Skeletal muscle tissue (tissue), 4 donors: ENCODE data around the gene KDM4B. TPM values are rescaled to one million over a fixed set of nuclear protein-coding genes. Genes with fewer than 3 reads are reported as not detected.
A peak's percentile ranks its signal among the peaks of the same experiment; 100 is the strongest.

ENCODE experiments used
- H3K27ac ChIP-seq: one replicate; pipeline ENCODE4 v1.7.0; 2013; ENCODE audit warnings: mild to moderate bottlenecking, low read depth, low read length, inconsistent platforms
- H3K27me3 ChIP-seq, 3 donors: one replicate each; pipeline ENCODE4 v1.7.0; 2013; ENCODE audit warnings: low read length in 3 of 3; ENCODE audit not compliant: control insufficient read depth in 3 of 3, insufficient read depth in 3 of 3
- H3K36me3 ChIP-seq, 3 donors: one replicate each; pipeline ENCODE4 v1.7.0; 2013; ENCODE audit warnings: low read length in 3 of 3; ENCODE audit not compliant: control insufficient read depth in 3 of 3, insufficient read depth in 3 of 3
- H3K4me1 ChIP-seq, 3 donors: one replicate each; pipeline ENCODE4 v1.7.0; 2013; ENCODE audit warnings: low read length in 3 of 3, mild to moderate bottlenecking in 3 of 3; ENCODE audit not compliant: control insufficient read depth in 3 of 3, insufficient read depth in 3 of 3
- H3K4me3 ChIP-seq, 3 donors: one replicate each; pipeline ENCODE4 v1.7.0; 2013; ENCODE audit warnings: low read length in 3 of 3
- H3K9ac ChIP-seq, 3 donors: one replicate each; pipeline ENCODE4 v1.7.0; 2013; ENCODE audit warnings: low read length in 3 of 3, mild to moderate bottlenecking in 3 of 3, moderate library complexity in 2 of 3, low read depth in 1 of 3
- H3K9me3 ChIP-seq, 3 donors: one replicate each; pipeline ENCODE4 v1.7.0; 2013; ENCODE audit warnings: low read length in 3 of 3; ENCODE audit not compliant: control insufficient read depth in 3 of 3
- total RNA-seq: library from RNA; depleted of rRNA; stranded (reverse); fragments of >200 nt; gene quantifications from one replicate; pipeline ENCODE4 v1.2.3, GENCODE V29; 2014
- donor health status: Osteomylitis.

The KDM4B gene
- total RNA-seq, 1 donor from 2014 or later, result 11.5 TPM

DNA sequence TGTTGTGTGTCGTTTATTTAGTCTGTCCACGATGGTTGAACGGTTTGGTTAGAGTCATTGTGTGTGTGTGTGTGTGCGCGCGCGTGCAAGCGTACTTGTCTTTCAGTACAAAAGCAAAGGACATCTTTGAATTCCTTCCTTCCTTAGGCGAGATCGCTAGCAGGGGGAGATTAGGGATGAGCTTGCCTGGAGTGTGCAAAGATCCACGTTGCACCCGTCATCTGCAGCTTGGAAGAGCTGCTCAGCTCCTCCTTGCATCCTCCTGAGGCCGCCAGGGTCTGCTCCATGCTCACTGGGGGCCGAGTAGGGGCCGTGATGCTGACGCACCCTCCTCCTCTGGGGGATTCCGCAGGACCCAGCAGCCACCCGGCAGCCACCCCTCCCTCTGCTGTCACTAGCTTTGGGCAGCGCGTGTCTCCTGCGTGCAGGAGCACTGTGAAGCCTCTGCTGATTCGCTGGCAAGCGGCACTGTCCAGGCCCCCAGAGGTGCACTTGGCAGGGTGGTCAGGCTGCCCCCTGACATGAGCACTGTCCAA is 137.3 kb downstream of the KDM4B start:
- Histone ChIP-seq H3K9ac (no peak overlapping the region), H3K27me3 (no peaks in the 10 kb centered on the region), H3K4me3 (no peak overlapping the region), H3K9me3 (no peaks in the 10 kb centered on the region), H3K36me3 (peaks cover 7 to 11% (median 10%) of the 10 kb centered on the region in 3 donors), H3K27ac (no peak overlapping the region), H3K4me1 (peaks cover 32 to 42% (median 35%) of the 10 kb centered on the region in 3 donors)

DNA sequence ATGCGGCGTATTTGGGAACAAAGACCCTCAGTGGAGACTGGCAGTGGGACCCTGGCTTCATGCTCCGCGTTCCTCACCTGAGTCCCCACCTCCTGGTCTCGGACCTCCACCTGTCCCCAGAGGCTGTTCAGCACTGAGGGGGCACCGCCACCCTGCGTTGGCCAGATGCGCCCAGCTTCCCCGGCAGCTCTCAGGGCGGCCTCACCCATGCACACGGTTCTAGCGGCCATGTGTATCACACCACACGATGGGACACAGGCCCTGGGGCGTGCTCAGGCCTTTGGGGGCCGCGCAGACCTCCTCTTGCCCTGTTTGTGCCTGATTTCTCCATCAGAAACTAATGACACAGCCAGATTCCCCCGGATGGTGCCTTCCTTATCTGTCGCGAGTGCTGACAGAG is 138.1 kb downstream of the KDM4B start:
- Histone ChIP-seq H3K27me3 (no peaks in the 10 kb centered on the region), H3K9ac (no peak overlapping the region), H3K4me1 (peaks cover 32 to 40% (median 34%) of the 10 kb centered on the region in 3 donors), H3K4me3 (no peak overlapping the region), H3K9me3 (no peaks in the 10 kb centered on the region), H3K36me3 (peaks cover 14 to 18% (median 16%) of the 10 kb centered on the region in 3 donors), H3K27ac (no peak overlapping the region)

DNA sequence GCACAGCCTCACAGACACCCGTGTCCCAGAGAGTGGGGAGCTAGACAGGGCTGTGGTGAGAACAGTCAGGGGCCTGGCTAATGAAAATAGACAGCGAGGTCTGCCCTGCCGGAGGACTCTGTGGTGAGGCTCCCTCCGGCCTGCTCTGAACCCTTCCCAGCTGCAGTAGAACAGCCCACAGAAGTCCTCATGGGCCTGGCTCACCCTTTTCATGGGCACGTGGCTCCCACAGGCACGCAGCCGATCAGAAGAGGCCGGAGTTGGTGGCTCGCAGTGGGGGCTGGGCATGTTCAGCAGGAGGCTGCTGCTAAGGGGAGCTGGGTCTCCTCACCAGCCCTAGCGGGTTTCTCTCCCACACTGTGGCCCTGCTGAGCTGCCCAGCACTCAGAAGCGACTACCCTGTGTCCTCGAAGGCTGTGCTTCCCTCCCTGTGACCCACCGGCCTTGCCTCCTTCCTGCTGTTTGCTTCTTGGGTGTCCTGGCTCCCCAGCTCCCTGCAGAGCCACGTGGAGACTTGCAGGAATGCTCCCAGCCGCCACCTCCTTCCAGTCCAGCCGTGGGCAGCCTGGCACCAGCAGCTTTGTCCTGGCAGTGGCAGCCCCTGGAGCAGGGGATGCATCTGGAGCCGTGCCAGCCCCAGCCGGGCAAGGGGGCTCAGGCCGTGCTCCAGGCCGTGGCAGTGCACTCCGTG is 138.7 kb downstream of the KDM4B start:
- no peak overlapping the region for H3K27ac ChIP-seq
- no peaks in the 10 kb centered on the region for H3K9me3 ChIP-seq
- H3K36me3 ChIP-seq, result peaks cover 18 to 24% (median 22%) of the 10 kb centered on the region in 3 donors
- H3K4me1 ChIP-seq, result peaks cover 29 to 36% (median 31%) of the 10 kb centered on the region in 3 donors
- H3K9ac ChIP-seq, result peak overlapping the region in 1 of 3 donors; percentile 45
- no peak overlapping the region for H3K4me3 ChIP-seq
- H3K27me3 ChIP-seq, result no peaks in the 10 kb centered on the region

DNA sequence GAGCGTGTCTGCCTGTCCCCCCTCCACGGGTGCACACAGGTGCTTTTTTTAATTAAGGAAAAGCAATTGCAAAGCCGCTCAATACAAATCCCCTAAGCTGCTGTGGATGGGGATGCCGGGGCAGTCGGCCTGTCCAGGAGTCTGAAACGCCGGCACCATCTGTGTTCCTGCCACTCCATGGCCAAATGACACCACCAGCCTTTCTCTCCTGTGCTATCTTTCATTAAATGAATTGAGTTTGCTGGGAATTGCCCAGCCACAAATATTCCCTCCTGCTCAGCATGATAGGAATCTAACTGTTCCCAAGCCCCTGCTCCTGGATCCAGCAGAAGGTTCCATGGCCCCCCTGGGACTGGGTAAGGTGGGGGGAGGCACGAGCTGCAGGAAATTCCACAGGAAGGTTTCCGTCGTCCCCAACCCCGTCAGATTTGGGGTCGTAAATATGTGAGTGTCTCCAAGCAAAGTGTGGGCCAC is 139.2 kb downstream of the KDM4B start:
- H3K4me1 ChIP-seq, result peaks cover 23 to 30% (median 25%) of the 10 kb centered on the region in 3 donors
- no peak overlapping the region for H3K27ac ChIP-seq
- H3K4me3 ChIP-seq, result no peak overlapping the region
- no peaks in the 10 kb centered on the region for H3K9me3 ChIP-seq
- no peak overlapping the region for H3K9ac ChIP-seq
- H3K27me3 ChIP-seq, result no peaks in the 10 kb centered on the region
- peaks cover 20 to 27% (median 25%) of the 10 kb centered on the region in 3 donors for H3K36me3 ChIP-seq

GRCh38 chr19:5108866-5109265 is 140.0 kb downstream of the KDM4B start:
- Histone ChIP-seq H3K36me3 (peaks cover 26 to 31% (median 31%) of the 10 kb centered on the region in 3 donors), H3K27ac (no peak overlapping the region)

DNA sequence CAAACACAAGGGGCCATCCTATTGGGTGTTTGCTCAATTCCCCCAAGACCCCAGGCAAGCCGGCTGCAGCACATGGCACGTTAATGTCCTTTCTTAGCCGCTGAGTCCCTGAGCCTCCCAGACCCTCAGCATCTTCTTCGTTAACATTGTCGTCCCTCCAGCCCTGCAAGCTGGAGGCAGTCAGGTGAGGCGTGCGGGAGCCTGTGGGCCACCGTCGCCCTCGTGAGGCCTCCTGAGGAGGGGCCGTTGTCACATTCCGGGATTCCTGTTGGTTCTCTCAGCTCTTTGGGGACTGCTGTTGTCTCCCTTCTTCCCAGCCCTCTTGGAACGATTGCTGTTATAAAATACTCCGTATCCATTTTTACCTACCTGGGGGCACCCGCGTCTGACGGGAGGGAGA is 140.6 kb downstream of the KDM4B start:
- no peaks in the 10 kb centered on the region for H3K27me3 ChIP-seq
- H3K9me3 ChIP-seq, result no peaks in the 10 kb centered on the region
- H3K27ac ChIP-seq, result no peak overlapping the region
- H3K4me3 ChIP-seq, result no peak overlapping the region
- H3K9ac ChIP-seq, result no peak overlapping the region
- peaks cover 9 to 16% (median 11%) of the 10 kb centered on the region in 3 donors for H3K4me1 ChIP-seq
- H3K36me3 ChIP-seq, result peaks cover 26 to 36% (median 35%) of the 10 kb centered on the region in 3 donors

More at GRCh38 chr19:5108866-5109265, 140.0 kb downstream of the KDM4B start:
- Histone ChIP-seq H3K27me3 (no peaks in the 10 kb centered on the region), H3K4me3 (no peak overlapping the region), H3K9ac (no peak overlapping the region), H3K9me3 (no peaks in the 10 kb centered on the region), H3K4me1 (peaks cover 16 to 23% (median 18%) of the 10 kb centered on the region in 3 donors)

GRCh38 chr19:5110546-5110945 is 141.6 kb downstream of the KDM4B start:
- H3K9ac ChIP-seq, result no peak overlapping the region
- H3K4me1 ChIP-seq, result peaks cover 0 to 7% (median 2%) of the 10 kb centered on the region in 3 donors
- H3K27ac ChIP-seq, result no peak overlapping the region
- H3K27me3 ChIP-seq, result no peaks in the 10 kb centered on the region
- H3K9me3 ChIP-seq, result no peaks in the 10 kb centered on the region
- peaks cover 29 to 36% (median 36%) of the 10 kb centered on the region in 3 donors for H3K36me3 ChIP-seq
- H3K4me3 ChIP-seq, result no peak overlapping the region

DNA sequence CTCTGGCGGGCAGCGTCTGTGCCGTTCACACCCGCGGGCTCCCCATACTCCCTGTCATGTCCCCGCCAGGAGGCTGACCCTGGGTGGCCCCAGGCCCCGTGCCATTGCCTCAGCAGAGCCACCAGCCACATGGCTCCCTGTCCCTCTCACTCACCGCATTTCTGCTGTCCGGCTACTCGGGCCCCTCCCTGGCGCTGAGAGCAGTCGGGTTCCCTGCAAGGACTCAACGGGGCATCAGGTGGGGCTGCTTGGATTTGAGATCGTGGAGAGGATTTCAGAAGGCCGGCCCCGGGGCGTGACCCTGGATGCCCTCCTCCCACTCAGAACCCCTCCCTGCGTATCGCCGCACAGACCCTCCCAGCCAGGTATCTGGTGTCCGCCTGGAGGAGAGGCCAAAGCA is 142.1 kb downstream of the KDM4B start:
- Histone ChIP-seq H3K9me3 (no peaks in the 10 kb centered on the region), H3K27me3 (no peaks in the 10 kb centered on the region), H3K4me1 (peaks cover 0 to 6% (median 0%) of the 10 kb centered on the region in 3 donors), H3K27ac (no peak overlapping the region), H3K36me3 (peaks cover 29 to 36% (median 35%) of the 10 kb centered on the region in 3 donors), H3K9ac (no peak overlapping the region), H3K4me3 (no peak overlapping the region)

DNA sequence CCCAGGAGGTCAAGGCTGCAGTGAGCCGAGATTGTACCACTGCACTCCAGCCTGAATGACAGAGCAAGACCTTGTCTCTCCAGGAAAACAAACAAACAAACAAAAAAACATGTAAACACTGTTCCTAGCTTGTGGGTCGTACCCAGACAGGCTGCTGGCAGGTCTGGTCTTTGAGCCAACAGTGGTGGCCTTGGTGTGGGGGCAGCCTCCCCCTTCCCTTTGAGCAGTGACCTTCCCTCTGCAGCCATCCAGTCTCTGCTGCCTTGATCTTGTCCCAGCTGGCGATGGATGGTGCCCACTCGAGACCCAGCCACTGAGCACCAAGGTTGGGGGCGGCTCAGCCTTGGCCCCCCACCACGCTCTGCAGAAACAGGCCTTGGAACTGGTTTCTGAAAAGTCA is 143.3 kb downstream of the KDM4B start:
- Histone ChIP-seq H3K36me3 (peaks cover 29 to 32% (median 31%) of the 10 kb centered on the region in 3 donors), H3K9ac (no peak overlapping the region), H3K4me3 (no peak overlapping the region), H3K27ac (no peak overlapping the region), H3K9me3 (no peaks in the 10 kb centered on the region), H3K27me3 (no peaks in the 10 kb centered on the region), H3K4me1 (peaks cover 0 to 5% (median 0%) of the 10 kb centered on the region in 3 donors)
